MCF 10A (cell line): ENCODE results near the gene ZBTB44. TPM values are rescaled to one million over a fixed set of nuclear protein-coding genes. Genes with fewer than 3 reads are reported as not detected.

Experiments
- BruUV-seq: library from RNA; stranded (reverse); fragments of 400-500 nt; replicated peaks from 2 replicates; lab custom pipeline; 2021; lab: Mats Ljungman, UMichigan
- CTCF ChIA-PET: fragments of 300-600 bp; sonication (Branson Sonifier 250); formaldehyde crosslinking; extraction: SDS; loops from one replicate; lab custom pipeline; 2021; ENCODE audit warnings: antibody characterized with exemption, inconsistent platforms; lab: Yijun Ruan, JAX
- POLR2A ChIA-PET: fragments of 300-600, 350-650 bp; sonication (Branson Sonifier 250); formaldehyde crosslinking; extraction: SDS; loops from one replicate; lab custom pipeline; 2020; ENCODE audit warnings: antibody characterized with exemption, inconsistent platforms; lab: Yijun Ruan, JAX
- DNase-seq: peaks from one replicate; pipeline ENCODE4 v3.0.0-alpha.2; 2018; ENCODE audit not compliant: unreplicated experiment
- H3K27ac Mint-ChIP-seq: one replicate; pipeline ENCODE4 v1.8.0; 2022; ENCODE audit warnings: mild to moderate bottlenecking, low read depth, mixed read lengths; ENCODE audit not compliant: unreplicated experiment
- H3K27me3 Mint-ChIP-seq: one replicate; pipeline ENCODE4 v1.8.0; 2022; ENCODE audit warnings: mixed read lengths; ENCODE audit not compliant: insufficient read depth, unreplicated experiment
- H3K36me3 Mint-ChIP-seq: one replicate; pipeline ENCODE4 v1.8.0; 2022; ENCODE audit warnings: mild to moderate bottlenecking, moderate library complexity, mixed read lengths; ENCODE audit not compliant: insufficient read depth, unreplicated experiment
- H3K4me1 Mint-ChIP-seq: one replicate; pipeline ENCODE4 v1.8.0; 2022; ENCODE audit warnings: mixed read lengths; ENCODE audit not compliant: insufficient read depth, unreplicated experiment
- H3K4me3 Mint-ChIP-seq: one replicate; pipeline ENCODE4 v1.8.0; 2022; ENCODE audit warnings: mild to moderate bottlenecking, moderate library complexity, mixed read lengths; ENCODE audit not compliant: unreplicated experiment
- H3K9me3 Mint-ChIP-seq: one replicate; pipeline ENCODE4 v1.8.0; 2022; ENCODE audit warnings: mixed read lengths; ENCODE audit not compliant: unreplicated experiment
- CTCF ChIP-seq: fragments of 200-600 bp; IDR thresholded peaks from one replicate; pipeline ENCODE4 v1.8.0; 2022; ENCODE audit warnings: antibody characterized with exemption, mild to moderate bottlenecking; ENCODE audit not compliant: unreplicated experiment
- intact Hi-C: fragments of 100-400 bp; cut with micrococcal nuclease; formaldehyde crosslinking; loops from 2 replicates; pipeline ENCODE4 v1.14.1; 2022
- total RNA-seq: library from RNA; stranded (reverse); gene quantifications from 2 replicates; pipeline ENCODE4 v1.2.3, GENCODE V29; 2022

The ZBTB44 gene
- total RNA-seq, 1 experiment from 2014 or later, result 28.5 TPM

GRCh38 chr11:130263351-130263750 is 51.4 kb downstream of the ZBTB44 start:
- DNase-seq, result no peak
- ChIA-PET CTCF (no interaction called here), POLR2A (no interaction called here)
- no peak for TF ChIP-seq CTCF
- H3K4me1 Mint-ChIP-seq, result no peaks in the 10 kb centered on the region
- peaks cover 16% of the 10 kb centered on the region for H3K36me3 Mint-ChIP-seq
- BruUV-seq, result no TSS peak
- H3K27ac Mint-ChIP-seq, result no peak overlapping the region
- no peak overlapping the region for H3K4me3 Mint-ChIP-seq
- no peaks in the 10 kb centered on the region for H3K27me3 Mint-ChIP-seq
- no peaks in the 10 kb centered on the region for H3K9me3 Mint-ChIP-seq
- intact Hi-C loops, result no loop called here

- TF ChIP-seq CTCF, result no peak
- peaks cover 16% of the 10 kb centered on the region for H3K36me3 Mint-ChIP-seq
- BruUV-seq, result no TSS peak
- H3K27ac Mint-ChIP-seq, result no peak overlapping the region
- POLR2A ChIA-PET, result interaction anchor here (0.6 kb wide), 1 partner anchor 38 kb away, joined by 3 read pairs; no protein-coding TSS in a partner anchor
- H3K27me3 Mint-ChIP-seq, result no peaks in the 10 kb centered on the region
- peaks cover under 1% of the 10 kb centered on the region for H3K4me1 Mint-ChIP-seq
- no peak overlapping the region for H3K4me3 Mint-ChIP-seq
- no peak for DNase-seq
- H3K9me3 Mint-ChIP-seq, result no peaks in the 10 kb centered on the region
- CTCF ChIA-PET, result no interaction called here
- intact Hi-C loops, result no loop called here
Observed at GRCh38 chr11:130262424-130262823, 52.3 kb downstream of the ZBTB44 start.

- no peak for TF ChIP-seq CTCF
- BruUV-seq, result no TSS peak
- Mint-ChIP-seq H3K27ac (no peak overlapping the region), H3K27me3 (no peaks in the 10 kb centered on the region), H3K9me3 (no peaks in the 10 kb centered on the region), H3K36me3 (peaks cover 16% of the 10 kb centered on the region), H3K4me1 (peaks cover 5% of the 10 kb centered on the region), H3K4me3 (no peak overlapping the region)
- intact Hi-C loops, result no loop called here
- ChIA-PET CTCF (interaction anchor here (1.0 kb wide), 1 partner anchor 49 kb away, joined by 3 read pairs; no protein-coding TSS in a partner anchor), POLR2A (interaction anchor here (1.0 kb wide), 1 partner anchor 51 kb away, joined by 4 read pairs; no protein-coding TSS in a partner anchor)
- DNase-seq, result no peak
Observed at GRCh38 chr11:130261571-130261970, 53.1 kb downstream of the ZBTB44 start.

GRCh38 chr11:130260742-130261141 is 54.0 kb downstream of the ZBTB44 start:
- intact Hi-C loops, result no loop called here
- H3K4me1 Mint-ChIP-seq, result peaks cover 5% of the 10 kb centered on the region
- H3K36me3 Mint-ChIP-seq, result peaks cover 21% of the 10 kb centered on the region
- DNase-seq, result no peak
- no TSS peak for BruUV-seq
- no peak overlapping the region for H3K4me3 Mint-ChIP-seq
- ChIA-PET CTCF (no interaction called here), POLR2A (interaction anchor here (0.6 to 1.0 kb wide), 2 partner anchors 52 to 58 kb away, joined by 3 to 4 read pairs; no protein-coding TSS in a partner anchor)
- TF ChIP-seq CTCF, result no peak
- H3K27ac Mint-ChIP-seq, result no peak overlapping the region
- no peaks in the 10 kb centered on the region for H3K9me3 Mint-ChIP-seq
- H3K27me3 Mint-ChIP-seq, result no peaks in the 10 kb centered on the region
